GM19324 (cell line): ENCODE results near the gene RPS24.
"Not testable (repeated sequence)": the region's sequence is repeated elsewhere in the genome, so short reads cannot be mapped to it uniquely, and the experiment has no call there.

Experiments used
- ATAC-seq: cut with Tn5 transposase; IDR thresholded peaks from one replicate; pipeline ENCODE4 v1.9.1; 2021; ENCODE audit warnings: mild to moderate bottlenecking, moderate library complexity; ENCODE audit not compliant: unreplicated experiment, low FRiP score

The RPS24 gene

GRCh38 chr10:78033637-78034470 is at the start of gene RPS24:
Gene RPS24, plus strand, starts transcription at chr10:78033863. Its CDS starts 39 bp downstream, at chr10:78033902.
- peak; percentile 88 for ATAC-seq

GRCh38 chr10:77984986-77985385 is 48.7 kb upstream of the RPS24 start:
- no peak for ATAC-seq

GRCh38 chr10:77987671-77988255 is 45.9 kb upstream of the RPS24 start:
- ATAC-seq, result no peak

- no peak for ATAC-seq
Measured at GRCh38 chr10:77989081-77989724, 44.5 kb upstream of the RPS24 start.

GRCh38 chr10:77993620-77994019 is 40.0 kb upstream of the RPS24 start:
- ATAC-seq, result no peak

- ATAC-seq, result not testable (repeated sequence)
Measured at GRCh38 chr10:77998780-77999179, 34.9 kb upstream of the RPS24 start.

GRCh38 chr10:78000206-78000605 is 33.5 kb upstream of the RPS24 start:
- no peak for ATAC-seq

GRCh38 chr10:78000956-78001472 is 32.6 kb upstream of the RPS24 start:
- ATAC-seq, result no peak

- ATAC-seq, result no peak
Measured at GRCh38 chr10:78002541-78003288, 30.9 kb upstream of the RPS24 start.

GRCh38 chr10:78004215-78005026 is 29.2 kb upstream of the RPS24 start:
- ATAC-seq, result no peak

- no peak for ATAC-seq
Measured at GRCh38 chr10:78007172-78007571, 26.5 kb upstream of the RPS24 start.

- no peak for ATAC-seq
Measured at GRCh38 chr10:78009662-78010061, 24.0 kb upstream of the RPS24 start.

GRCh38 chr10:78010278-78010677 is 23.4 kb upstream of the RPS24 start:
- no peak for ATAC-seq

GRCh38 chr10:78011065-78011464 is 22.6 kb upstream of the RPS24 start:
- no peak for ATAC-seq

- no peak for ATAC-seq
Measured at GRCh38 chr10:78013564-78013963, 20.1 kb upstream of the RPS24 start.

- ATAC-seq, result no peak
Measured at GRCh38 chr10:78015546-78015945, 18.1 kb upstream of the RPS24 start.

GRCh38 chr10:78017856-78018255 is 15.8 kb upstream of the RPS24 start:
- no peak for ATAC-seq

- no peak for ATAC-seq
Measured at GRCh38 chr10:78019264-78019663, 14.4 kb upstream of the RPS24 start.

- no peak for ATAC-seq
Measured at GRCh38 chr10:78021201-78021600, 12.5 kb upstream of the RPS24 start.

GRCh38 chr10:78023741-78024140 is 9.9 kb upstream of the RPS24 start:
- no peak for ATAC-seq
